ENCODE results near the gene TUT1. TPM values are rescaled to one million over a fixed set of nuclear protein-coding genes. Genes with fewer than 3 reads are reported as not detected.
A peak's percentile ranks its signal among the peaks of the same experiment; 100 is the strongest.

The TUT1 gene
- total and polyA plus RNA-seq, 4 donors = 10.8 to 21.9 (median 17.3) TPM

DNA sequence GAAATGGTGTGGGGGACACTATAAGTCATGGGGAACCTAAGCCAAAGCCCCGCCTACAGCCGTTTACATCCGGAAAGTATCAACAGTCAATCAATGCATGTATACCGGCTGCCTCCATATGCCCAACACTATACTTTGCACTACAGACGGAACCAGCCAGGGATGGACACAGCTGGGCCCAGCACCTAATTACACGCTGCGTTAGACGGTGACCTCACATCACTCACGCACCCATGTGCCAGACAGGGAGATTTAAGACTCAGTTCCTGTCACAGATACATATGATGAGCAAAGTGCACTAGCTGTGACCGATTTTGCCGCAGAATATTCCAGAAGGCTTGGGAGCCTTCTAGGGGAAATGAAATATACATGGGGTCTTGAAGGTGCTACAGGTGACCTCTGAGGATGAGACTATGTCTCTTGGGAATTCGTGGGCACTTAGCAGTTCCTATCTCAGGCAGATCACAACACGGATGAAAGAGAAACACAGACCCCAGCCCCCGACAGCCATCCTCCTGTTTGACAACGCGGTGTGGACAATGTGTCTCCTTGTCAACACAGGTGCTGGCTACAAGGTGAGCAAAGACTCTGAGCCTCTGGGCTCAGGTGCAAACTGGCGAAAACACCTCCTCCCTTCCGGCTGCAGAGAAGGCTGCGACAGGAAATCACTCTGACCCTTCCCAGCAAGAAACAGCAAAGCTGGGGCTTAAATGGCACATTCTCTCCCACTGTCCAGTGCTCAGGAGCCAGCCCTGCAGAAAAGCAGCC is 52.7 kb downstream of the TUT1 start:
- ATAC-seq (ENCODE audit: insufficient read depth, low FRiP score) = no peak
- WGBS, 2 donors = 63 to 81% methylated on average over 19 of the region's 19 CpGs
- peaks cover 30 to 56% (median 38%) of the 10 kb centered on the region in 5 donors for H3K4me1 ChIP-seq (ENCODE audit: control insufficient read depth in 5 of 5, insufficient read depth in 5 of 5, low read length in 5 of 5)
- H3K36me3 ChIP-seq (ENCODE audit: control insufficient read depth in 4 of 4, insufficient read depth in 4 of 4, low read length in 4 of 4) = peaks cover 12 to 27% (median 20%) of the 10 kb centered on the region in 4 donors
- H3K27me3 ChIP-seq (ENCODE audit: control insufficient read depth in 3 of 3, insufficient read depth in 3 of 3, low read length in 2 of 3) = no peaks in the 10 kb centered on the region
- H3K9me3 ChIP-seq (ENCODE audit: control insufficient read depth in 4 of 4, insufficient read depth in 3 of 4, low read length in 3 of 4) = no peaks in the 10 kb centered on the region
- TF ChIP-seq, protein P1, sequence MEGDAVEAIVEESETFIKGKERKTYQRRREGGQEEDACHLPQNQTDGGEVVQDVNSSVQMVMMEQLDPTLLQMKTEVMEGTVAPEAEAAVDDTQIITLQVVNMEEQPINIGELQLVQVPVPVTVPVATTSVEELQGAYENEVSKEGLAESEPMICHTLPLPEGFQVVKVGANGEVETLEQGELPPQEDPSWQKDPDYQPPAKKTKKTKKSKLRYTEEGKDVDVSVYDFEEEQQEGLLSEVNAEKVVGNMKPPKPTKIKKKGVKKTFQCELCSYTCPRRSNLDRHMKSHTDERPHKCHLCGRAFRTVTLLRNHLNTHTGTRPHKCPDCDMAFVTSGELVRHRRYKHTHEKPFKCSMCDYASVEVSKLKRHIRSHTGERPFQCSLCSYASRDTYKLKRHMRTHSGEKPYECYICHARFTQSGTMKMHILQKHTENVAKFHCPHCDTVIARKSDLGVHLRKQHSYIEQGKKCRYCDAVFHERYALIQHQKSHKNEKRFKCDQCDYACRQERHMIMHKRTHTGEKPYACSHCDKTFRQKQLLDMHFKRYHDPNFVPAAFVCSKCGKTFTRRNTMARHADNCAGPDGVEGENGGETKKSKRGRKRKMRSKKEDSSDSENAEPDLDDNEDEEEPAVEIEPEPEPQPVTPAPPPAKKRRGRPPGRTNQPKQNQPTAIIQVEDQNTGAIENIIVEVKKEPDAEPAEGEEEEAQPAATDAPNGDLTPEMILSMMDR (IDR thresholded peaks at IDR 0.05; ENCODE audit: control extremely low read depth, extremely low read depth) = no peak
- DNase-seq = peak in 1 of 3 donors; percentile 16
- peak overlapping the region; percentile 37 to 66 for H3K27ac ChIP-seq (ENCODE audit: low read depth in 1 of 2, low read length in 1 of 2)
- no peak overlapping the region for H3K4me3 ChIP-seq
- H3K9ac ChIP-seq (ENCODE audit: insufficient read depth in 1 of 2, low read length in 2 of 2) = peak overlapping the region in 1 of 2 donors; percentile 34

DNA sequence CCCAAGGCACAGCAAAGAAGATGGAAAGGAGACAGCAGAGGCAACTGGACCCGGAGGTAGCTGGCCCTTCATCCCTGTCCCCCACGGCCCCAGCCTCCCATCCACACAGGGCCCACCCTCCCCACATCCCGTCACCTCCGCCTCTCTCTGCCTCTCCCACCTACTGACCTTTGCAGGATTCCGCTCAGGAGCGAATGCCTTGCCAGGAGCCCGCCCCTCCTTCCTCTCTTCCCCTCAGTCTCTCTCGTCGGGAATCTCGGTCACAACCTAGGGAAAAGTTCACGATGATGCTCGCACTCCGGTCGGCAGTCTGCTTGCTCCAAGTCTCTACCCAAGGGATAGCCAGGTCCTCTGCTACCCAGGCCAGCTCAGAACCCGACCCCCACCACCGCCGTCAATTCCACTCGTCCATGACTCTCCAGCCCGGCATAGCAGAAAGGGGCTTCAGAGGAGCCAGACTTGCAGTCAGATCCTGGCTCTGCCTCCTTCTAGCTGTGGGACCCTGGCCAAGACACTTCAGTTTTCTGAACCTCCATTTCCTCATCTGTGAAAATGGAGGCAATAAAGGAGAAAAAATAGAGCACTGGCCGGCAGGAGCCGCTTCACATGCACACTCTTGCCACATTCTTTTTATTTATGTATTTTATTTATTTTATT is 54.9 kb downstream of the TUT1 start:
- TF ChIP-seq, protein P1 (IDR thresholded peaks at IDR 0.05; ENCODE audit: control extremely low read depth, extremely low read depth) = no peak
- ATAC-seq (ENCODE audit: insufficient read depth, low FRiP score) = no peak
- no peaks in the 10 kb centered on the region for H3K27me3 ChIP-seq (ENCODE audit: control insufficient read depth in 3 of 3, insufficient read depth in 3 of 3, low read length in 2 of 3)
- H3K36me3 ChIP-seq (ENCODE audit: control insufficient read depth in 4 of 4, insufficient read depth in 4 of 4, low read length in 4 of 4) = peaks cover 29 to 48% (median 37%) of the 10 kb centered on the region in 4 donors
- DNase-seq = peak in 1 of 3 donors; percentile 33
- peak overlapping the region in 1 of 2 donors; percentile 54 for H3K27ac ChIP-seq (ENCODE audit: low read depth in 1 of 2, low read length in 1 of 2)
- H3K9ac ChIP-seq (ENCODE audit: insufficient read depth in 1 of 2, low read length in 2 of 2) = no peak overlapping the region
- WGBS, 2 donors = 70 to 77% methylated on average over 21 of the region's 21 CpGs
- no peaks in the 10 kb centered on the region for H3K9me3 ChIP-seq (ENCODE audit: control insufficient read depth in 4 of 4, insufficient read depth in 3 of 4, low read length in 3 of 4)
- H3K4me1 ChIP-seq (ENCODE audit: control insufficient read depth in 5 of 5, insufficient read depth in 5 of 5, low read length in 5 of 5) = peaks cover 15 to 34% (median 30%) of the 10 kb centered on the region in 5 donors
- no peak overlapping the region for H3K4me3 ChIP-seq

DNA sequence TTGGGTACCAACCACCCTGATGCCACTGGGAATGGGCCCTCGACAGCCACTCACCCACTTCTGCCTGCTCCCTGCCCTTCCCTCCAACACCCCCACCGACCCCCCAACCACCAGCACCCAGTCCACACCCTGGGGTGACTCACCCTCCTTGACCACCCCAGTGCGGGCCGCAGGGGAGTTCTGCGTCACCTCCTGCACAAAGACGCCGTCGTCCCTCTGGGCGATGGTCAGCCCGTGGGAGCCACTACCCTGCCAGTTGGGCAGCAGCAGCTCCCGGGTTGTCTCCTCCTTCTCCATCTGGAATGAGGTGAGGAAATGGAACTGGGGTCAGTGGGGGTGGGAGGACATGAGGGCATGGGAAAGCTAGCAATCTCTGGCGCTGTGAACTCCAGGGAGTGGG is 55.5 kb downstream of the TUT1 start:
- DNase-seq (no peak), ATAC-seq (ENCODE audit: insufficient read depth, low FRiP score) (no peak)
- Histone ChIP-seq H3K36me3 (ENCODE audit: control insufficient read depth in 4 of 4, insufficient read depth in 4 of 4, low read length in 4 of 4) (peaks cover 35 to 52% (median 44%) of the 10 kb centered on the region in 4 donors), H3K27ac (ENCODE audit: low read depth in 1 of 2, low read length in 1 of 2) (no peak overlapping the region), H3K9ac (ENCODE audit: insufficient read depth in 1 of 2, low read length in 2 of 2) (no peak overlapping the region), H3K4me1 (ENCODE audit: control insufficient read depth in 5 of 5, insufficient read depth in 5 of 5, low read length in 5 of 5) (peaks cover 10 to 28% (median 26%) of the 10 kb centered on the region in 5 donors), H3K9me3 (ENCODE audit: control insufficient read depth in 4 of 4, insufficient read depth in 3 of 4, low read length in 3 of 4) (no peaks in the 10 kb centered on the region), H3K27me3 (ENCODE audit: control insufficient read depth in 3 of 3, insufficient read depth in 3 of 3, low read length in 2 of 3) (no peaks in the 10 kb centered on the region), H3K4me3 (no peak overlapping the region)
- TF ChIP-seq, protein P1 (IDR thresholded peaks at IDR 0.05; ENCODE audit: control extremely low read depth, extremely low read depth) = no peak
- WGBS, 2 donors = 78 to 88% methylated on average over 12 of the region's 12 CpGs

All from lung (tissue), 12 donors.